AG08396 (cell line): Measurements from ENCODE around the gene CD274.

Source experiments
- DNase-seq: peaks from one replicate; pipeline ENCODE4 v3.0.0; 2012; ENCODE audit warnings: low spot score, mixed read lengths

The CD274 gene

DNA sequence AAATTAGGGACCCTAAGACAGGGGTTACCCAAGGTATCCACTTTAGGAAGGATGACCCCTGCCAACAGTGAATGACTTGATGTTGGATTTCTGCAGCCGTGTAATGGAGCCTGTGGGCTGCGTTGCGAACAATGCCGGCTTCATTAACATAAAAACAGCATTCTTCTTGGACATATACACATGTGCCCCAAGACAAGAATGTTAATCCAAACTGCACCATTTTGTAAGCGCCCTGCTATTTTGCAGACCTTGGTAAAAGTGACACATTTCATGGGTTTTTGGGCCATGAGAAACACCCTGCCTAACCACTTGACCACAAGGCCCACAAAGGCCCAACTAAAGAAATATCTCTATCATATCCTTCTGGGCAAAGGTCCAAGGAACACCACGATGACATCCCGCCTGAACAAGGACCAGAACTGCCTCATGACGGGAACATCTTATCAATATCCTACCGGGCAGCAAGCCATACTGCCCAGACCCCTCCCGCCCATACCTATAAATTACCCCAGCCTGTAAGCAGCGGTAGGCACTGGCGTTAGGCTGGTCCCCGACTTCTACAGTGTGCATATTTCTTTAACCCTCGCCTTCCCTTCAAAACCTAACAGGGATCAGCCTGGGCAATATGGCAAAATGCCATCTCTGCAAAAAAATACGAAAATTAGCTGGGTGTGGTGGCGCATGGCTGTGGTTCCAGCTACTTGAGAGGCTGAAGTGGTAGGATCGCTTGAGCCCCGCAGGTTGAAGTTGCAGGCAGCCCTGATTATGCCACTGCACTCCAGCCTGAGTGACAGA, 50.3 kb downstream of the CD274 start:
- no peak for DNase-seq

DNA sequence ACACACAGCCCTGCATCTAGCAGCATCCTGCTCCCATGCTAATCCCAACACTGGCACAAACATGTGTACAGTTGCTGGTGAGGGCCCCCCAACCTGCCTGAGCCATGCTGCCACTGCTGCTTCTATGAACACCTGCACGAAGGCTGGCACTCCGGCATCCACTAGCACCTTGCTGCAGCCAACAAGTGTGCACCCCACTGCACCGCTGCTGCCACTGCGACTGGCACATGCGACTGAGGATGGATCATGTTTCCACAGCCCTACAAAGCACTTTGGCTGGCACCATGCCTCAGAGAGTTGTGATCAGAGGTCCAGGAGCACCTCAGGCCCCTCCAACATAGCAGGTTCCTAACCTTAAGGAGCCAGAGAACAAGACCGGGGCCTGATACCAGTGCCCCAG, 52.2 kb downstream of the CD274 start:
- no peak for DNase-seq

DNA sequence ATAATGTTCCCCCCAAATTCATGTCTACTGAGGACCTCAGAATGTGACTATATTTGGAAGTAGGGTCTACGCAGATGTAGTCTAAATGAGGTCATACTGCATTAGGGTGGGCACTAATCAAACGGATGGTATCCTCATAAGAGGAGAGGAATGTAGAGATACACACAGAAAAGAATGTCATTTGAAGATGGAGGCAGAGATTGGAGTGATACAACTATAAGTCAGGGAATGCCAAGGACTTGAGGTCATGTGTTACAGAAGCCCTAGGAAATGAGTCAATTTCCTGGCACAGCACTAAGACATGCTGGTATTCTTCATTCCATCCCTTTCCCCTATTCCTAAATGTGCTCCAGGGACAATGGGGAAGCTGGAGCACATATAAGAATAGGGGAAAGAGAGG, 59.2 kb downstream of the CD274 start:
- DNase-seq, result peak; percentile 62

DNA sequence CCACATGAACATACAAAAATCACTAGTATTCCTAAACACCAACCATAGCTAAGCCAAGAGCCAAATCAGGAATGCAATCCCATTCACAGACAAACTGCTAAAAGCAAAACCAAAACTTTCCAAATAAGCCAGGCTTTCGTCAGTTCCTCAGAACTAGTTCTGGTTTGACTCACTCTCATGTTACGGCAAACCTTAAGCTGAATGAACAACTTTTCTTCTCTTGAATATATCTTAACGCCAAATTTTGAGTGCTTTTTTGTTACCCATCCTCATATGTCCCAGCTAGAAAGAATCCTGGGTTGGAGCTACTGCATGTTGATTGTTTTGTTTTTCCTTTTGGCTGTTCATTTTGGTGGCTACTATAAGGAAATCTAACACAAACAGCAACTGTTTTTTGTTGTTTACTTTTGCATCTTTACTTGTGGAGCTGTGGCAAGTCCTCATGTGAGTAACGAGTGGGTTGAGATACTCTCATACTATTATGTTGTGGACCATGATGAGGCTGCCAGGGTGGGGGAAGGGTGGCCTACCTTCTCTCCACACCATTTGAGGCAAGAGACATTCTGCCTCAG, 60.1 kb downstream of the CD274 start, which contains the start of gene PDCD1LG2:
Gene PDCD1LG2, plus strand, starts transcription at position 172 of the 572 bp plus-strand sequence. CDS start 12,016 bp downstream, outside the sequence.
- no peak for DNase-seq

DNA sequence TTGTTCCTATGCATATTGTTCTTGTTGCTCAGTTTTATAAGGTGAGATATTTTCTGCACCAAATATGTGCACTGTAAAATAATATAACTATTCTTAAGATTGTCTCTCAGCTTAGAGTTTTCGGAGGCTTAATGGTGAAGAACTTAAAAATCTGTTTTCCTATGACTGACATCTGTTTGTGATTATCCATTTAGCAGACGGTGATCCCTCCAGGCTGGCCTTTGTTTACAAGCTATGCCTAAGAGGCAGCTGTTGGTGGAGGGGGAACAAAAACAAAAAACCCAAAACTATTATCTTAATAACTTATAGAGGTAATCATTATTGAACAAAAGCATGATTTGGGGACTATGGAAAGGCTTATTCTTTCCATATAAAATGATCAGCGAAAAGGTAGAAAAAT, 60.6 kb downstream of the CD274 start:
- DNase-seq, result no peak

DNA sequence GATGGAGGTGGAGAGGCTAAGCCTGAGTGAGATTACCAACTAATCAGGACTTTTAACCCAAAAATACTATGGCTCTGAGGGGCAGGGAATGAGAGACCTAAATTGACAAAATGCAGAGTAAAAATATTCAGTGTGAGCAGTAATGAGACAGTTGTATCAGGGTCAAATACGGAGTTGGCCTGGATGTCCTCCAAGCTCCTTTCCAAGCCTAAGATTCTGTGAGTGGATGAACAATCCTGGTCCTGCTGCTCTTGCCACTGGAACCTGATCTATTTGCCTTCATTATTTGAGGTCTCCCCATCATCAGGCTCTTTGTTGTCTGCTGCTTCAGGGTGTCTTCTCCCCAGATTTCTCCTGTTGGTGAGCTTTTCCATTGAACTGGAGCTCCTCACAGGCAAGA, 61.1 kb downstream of the CD274 start:
- DNase-seq, result no peak

DNA sequence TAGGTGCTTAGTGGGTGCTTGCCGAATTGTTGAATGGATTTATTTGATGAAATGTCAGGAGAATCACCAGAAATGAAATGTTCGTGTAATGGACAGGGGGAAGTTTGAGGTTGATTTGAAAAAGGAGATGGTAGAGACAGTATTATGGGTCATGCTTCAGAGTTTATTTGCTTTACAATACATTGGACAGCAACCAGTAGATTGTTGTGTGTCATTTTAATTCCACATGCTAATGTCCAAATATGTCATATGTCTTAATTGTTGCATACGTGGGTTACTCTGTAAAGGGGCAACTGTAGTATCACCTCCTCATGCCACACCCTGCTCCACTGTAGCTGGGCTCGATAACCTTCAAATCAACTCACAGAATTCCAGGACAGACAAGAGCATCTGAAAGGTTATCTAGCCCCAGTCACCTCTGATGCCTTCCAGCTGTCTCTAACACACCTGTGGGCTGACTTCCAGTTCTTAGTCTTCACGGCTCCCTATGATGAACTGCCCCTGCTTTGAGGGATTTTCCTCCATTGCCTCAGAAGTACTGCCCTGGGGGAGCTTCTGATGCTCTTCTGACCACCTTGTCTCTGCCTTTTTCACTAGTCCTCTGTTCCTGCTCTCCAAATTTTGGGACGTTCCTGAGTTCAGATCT, 61.7 kb downstream of the CD274 start:
- DNase-seq, result no peak

DNA sequence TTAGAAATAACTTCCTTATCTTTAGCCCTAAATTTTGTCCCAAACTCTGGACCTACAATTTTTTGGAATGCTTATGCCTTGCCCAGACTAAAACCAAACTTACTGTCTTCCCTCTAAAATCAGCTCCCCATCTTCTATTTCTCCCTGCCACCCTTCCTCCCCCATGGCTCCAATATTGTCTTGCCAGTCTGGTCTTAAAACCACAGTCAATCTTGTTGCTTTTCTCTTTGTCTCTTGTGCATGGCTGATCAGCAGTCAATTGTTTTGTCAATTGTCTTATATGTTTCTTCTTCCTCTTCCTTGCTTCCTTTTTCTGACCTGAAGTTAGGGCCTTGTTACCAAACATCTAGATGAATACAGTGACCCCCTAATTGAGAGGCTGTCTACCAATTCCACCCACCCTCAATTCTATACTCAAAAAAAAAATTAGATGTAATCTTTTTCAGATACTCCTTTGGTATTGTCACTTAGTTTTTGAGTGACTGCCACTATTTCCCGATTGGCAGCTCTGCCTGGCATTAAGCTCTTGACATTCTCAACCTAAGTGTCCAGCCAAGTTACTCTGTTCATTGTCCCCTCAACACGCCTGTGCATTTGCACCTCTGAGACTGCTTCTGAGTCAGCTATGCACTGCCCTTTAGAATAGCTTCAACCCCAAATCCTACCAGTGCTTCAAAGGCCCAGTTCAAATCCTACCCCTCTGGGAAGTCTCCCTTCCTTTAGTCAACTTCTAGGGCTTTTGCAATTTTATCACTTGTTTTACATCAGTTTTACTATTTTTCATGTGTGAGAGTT, 62.5 kb downstream of the CD274 start:
- DNase-seq, result no peak

DNA sequence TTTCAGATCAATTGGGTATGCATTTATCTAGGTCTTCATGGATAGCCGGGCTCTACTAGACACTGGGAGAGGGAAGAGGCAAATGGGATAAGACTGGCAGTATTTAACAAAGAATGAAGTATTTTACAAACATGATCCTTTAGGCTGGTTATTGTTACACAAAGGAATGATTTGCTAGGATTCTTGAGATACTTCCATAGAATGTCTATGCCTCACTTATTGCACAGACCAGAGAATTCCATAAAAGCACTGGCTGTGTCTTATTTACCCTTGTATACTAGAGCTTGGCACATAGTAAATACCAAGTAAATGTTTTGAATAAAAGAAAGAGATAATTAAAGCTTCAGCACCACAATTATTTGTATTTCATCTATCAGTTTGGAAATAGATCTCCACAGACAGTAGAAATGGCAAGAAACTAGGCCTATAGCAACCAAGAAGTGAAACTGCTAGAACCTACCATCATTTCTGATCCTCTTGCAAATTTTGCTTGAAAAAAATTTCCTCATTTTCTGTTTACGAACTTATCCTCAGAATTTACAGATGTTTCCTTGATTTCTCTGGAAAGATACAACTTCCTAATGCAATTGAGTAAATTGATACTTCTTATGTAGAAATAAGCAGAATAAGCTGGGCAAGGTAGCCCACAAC, 63.7 kb downstream of the CD274 start:
- DNase-seq, result no peak

DNA sequence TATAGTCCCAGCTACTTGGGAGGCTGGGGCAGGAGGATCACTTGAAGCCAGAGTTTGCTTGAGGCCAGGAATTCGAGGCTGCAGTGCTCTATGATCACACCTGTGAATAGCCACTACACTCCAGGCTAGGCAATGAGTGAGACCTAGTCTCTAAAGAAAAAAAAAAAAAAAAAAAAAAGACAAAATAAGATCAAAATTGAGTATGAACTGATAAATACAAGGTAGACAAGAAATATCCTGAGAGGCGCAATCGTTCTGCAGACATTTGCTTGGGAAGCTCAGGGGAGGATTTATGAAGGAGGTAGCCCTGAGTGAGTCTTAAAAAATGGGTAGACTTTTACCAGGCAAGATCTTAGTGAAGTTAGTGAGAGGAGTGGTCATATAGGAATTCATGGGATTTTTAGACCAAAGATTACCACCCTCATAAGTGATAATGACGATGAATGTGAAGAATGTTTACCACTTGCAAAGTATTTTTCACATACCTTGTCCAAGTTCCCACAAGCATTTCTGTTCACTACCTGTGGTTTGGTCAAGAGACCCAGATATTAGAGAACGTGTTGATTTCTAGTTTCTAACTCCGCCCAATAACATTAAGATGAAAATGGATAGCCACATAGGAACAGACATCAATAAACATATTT, 64.4 kb downstream of the CD274 start:
- no peak for DNase-seq

DNA sequence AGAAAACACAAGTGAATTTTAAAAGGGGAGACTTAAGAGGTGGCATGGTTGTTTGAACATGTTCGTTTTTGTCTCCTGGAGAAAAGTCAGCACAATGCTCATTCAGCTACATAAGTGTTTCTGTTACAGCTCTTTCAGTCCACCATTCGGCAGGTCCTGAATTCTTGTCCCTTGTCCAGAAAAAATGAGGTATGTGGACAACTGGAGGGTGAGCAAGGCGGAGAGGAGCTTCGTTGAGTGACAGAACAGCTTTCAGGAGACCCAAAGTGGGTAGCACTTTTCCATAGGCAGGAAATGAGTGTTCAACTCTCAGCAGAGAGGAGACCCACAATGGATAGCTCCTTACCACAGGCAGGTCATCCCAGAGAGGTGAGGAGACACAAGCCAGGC, 64.9 kb downstream of the CD274 start:
- DNase-seq, result no peak

DNA sequence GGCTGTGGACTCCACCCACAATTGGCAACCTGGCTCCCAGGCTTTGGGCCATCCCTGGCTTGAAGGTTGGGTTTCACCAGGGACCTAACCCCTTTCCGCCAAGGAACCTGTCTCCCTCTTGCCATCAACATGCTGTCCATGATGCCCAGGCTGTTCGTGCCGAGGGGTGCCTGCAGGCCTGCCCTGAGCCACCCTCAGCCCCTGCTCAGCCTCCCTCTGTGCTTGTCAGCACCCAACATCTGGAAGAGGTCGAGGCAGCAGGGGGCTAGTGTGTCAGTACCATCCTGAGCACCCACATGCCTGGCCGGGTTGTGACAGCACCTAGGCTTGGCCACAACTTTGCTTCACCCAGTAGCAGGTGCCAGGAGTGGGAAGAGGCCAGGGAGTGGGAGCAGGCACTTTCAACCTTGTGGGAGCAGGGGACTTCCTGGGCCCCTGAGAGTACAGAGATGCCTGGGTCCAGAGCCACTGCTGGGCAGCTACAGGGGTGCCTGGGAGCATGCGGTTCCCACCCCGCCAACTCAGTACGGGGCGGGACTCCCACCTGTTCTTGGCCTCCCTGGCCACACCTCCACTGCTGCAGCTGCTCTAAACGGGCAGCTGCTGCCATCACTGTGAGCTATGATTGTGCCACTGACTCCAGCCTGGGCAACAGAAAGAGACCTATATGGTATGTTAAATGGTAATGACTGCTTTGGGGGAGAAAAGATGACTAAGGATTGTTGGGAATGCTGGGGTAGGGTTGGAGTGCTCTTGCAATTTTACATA, 66.3 kb downstream of the CD274 start:
- DNase-seq, result no peak

DNA sequence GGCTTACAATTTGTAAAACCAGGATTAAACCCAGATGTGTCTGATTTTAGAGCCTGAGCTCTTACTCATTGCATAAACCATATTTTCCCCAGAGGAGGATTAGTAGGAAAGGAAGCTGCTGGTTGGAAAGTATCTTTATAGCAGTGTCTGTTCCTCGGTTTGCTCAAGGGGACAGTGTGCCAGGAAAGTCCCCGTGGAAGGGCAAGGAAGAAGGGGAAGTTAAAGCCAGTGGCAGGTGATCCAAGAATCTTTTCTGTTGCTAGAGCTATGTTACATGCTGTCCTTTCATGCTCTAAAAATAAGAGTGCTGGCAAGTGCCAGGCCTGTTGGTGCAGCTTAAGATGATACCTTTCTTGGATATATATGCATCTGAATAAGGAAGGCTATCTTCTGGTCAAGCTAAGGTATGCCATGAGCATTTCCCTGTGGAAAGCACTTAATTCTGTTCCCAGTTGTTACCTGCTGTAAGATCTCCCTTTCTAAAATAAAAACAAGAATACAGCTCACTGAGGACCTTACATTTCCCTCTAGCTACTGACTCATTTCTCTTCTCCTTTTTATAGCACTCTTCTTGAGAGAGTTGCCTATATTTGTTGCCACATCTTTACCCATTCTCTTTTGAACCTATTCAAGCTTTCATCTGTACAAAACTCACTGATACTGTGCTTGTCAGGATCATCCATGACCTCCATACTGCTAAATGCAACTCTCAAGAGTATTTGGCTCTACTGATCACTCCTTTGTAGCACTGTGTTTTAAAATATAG, 68.0 kb downstream of the CD274 start:
- DNase-seq, result no peak

DNA sequence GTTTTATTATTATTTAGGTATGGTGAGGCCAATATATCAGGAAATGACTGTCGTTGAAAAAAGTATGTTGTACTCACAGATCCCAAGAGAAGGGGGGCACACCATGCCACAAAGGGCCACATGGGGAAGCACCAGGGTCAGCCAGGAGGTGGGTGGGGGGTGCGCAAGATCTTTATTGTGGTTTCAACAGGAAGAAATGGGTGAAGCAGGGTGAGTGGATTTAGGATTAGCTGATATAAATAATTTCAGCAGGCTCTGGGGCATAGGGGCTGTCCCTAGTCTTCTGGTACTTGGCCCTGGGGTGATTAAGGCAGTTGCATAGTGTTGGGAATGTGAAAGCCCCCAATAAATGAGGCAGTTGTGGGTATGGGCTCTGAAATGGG, 68.6 kb downstream of the CD274 start:
- DNase-seq, result no peak
